CD4-positive, alpha-beta memory T cell (primary cell): ENCODE data around the gene ARPC2. TPM values are rescaled to one million over a fixed set of nuclear protein-coding genes. Genes with fewer than 3 reads are reported as not detected.
A peak's percentile ranks its signal among the peaks of the same experiment; 100 is the strongest.
"Not testable (repeated sequence)": the region's sequence is repeated elsewhere in the genome, so short reads cannot be mapped to it uniquely, and the experiment has no call there.

Experiments used
- CTCF ChIA-PET: fragments of 350-600 bp; sonication (Branson Sonifier 250); formaldehyde crosslinking; loops from one replicate; lab custom pipeline; 2021; ENCODE audit warnings: inconsistent platforms; ENCODE audit not compliant: partially characterized antibody; lab: Charles Lee
- POLR2A ChIA-PET: fragments of 350-600 bp; sonication (Branson Sonifier 250); formaldehyde crosslinking; loops from one replicate; lab custom pipeline; 2021; ENCODE audit not compliant: partially characterized antibody; lab: Charles Lee
- DNase-seq, 5 donors: peaks; one replicate each; pipeline versions ENCODE4 v3.0.0 to v3.0.0-alpha.2; 2020 to 2022; ENCODE audit warnings: mixed read lengths in 1 of 5
- H3K27ac ChIP-seq: one replicate; pipeline ENCODE4 v1.7.0; 2013; ENCODE audit warnings: low read depth, low read length
- H3K27me3 ChIP-seq: 2 replicates; pipeline ENCODE4 v1.7.0; 2013; ENCODE audit warnings: mild to moderate bottlenecking, low read length, moderate library complexity; ENCODE audit not compliant: insufficient read depth
- H3K36me3 ChIP-seq: 2 replicates; pipeline ENCODE4 v1.7.0; 2013; ENCODE audit warnings: mild to moderate bottlenecking, low read length, moderate library complexity; ENCODE audit not compliant: insufficient read depth
- H3K4me1 ChIP-seq: 2 replicates; pipeline ENCODE4 v1.7.0; 2013; ENCODE audit warnings: mild to moderate bottlenecking, low read length, moderate library complexity; ENCODE audit not compliant: insufficient read depth
- H3K4me3 ChIP-seq, 2 donors: one replicate each; pipeline ENCODE4 v1.7.0; 2013; ENCODE audit warnings: low read length in 2 of 2, mild to moderate bottlenecking in 1 of 2
- H3K9me3 ChIP-seq, 2 donors: one replicate each; pipeline ENCODE4 v1.7.0; 2013; ENCODE audit warnings: low read length in 2 of 2, control low read depth in 1 of 2; ENCODE audit not compliant: control insufficient read depth in 1 of 2
- H3K27ac Mint-ChIP-seq, 7 donors: one replicate each; pipeline ENCODE4 v1.8.0; 2020 to 2021; ENCODE audit warnings: mixed read lengths in 7 of 7, mild to moderate bottlenecking in 6 of 7, inconsistent platforms in 3 of 7, moderate library complexity in 3 of 7
- H3K27me3 Mint-ChIP-seq, 2 donors: one replicate each; pipeline ENCODE4 v1.8.0; 2020 to 2021; ENCODE audit warnings: mixed read lengths in 2 of 2
- H3K36me3 Mint-ChIP-seq, 2 donors: one replicate each; pipeline ENCODE4 v1.8.0; 2020 to 2021; ENCODE audit warnings: mixed read lengths in 2 of 2, inconsistent platforms in 1 of 2, mild to moderate bottlenecking in 1 of 2
- H3K4me1 Mint-ChIP-seq, 4 donors: one replicate each; pipeline ENCODE4 v1.8.0; 2020 to 2021; ENCODE audit warnings: mixed read lengths in 4 of 4, mild to moderate bottlenecking in 1 of 4
- H3K4me3 Mint-ChIP-seq, 8 donors: one replicate each; pipeline ENCODE4 v1.8.0; 2020 to 2021; ENCODE audit warnings: mixed read lengths in 8 of 8, mild to moderate bottlenecking in 7 of 8, moderate library complexity in 6 of 8, inconsistent platforms in 3 of 8
- H3K9me3 Mint-ChIP-seq, 8 donors: one replicate each; pipeline ENCODE4 v1.8.0; 2020 to 2021; ENCODE audit warnings: mixed read lengths in 8 of 8, mild to moderate bottlenecking in 5 of 8, inconsistent platforms in 3 of 8, moderate library complexity in 1 of 8
- intact Hi-C: fragments of 100-400 bp; cut with micrococcal nuclease; formaldehyde crosslinking; loops from one replicate; pipeline ENCODE4 v1.15.1; 2023
- polyA plus RNA-seq, 2 donors: library from polyadenylated mRNA; unstranded; fragments of 300-500 nt; fragmentation: Illumina TruSeq; gene quantifications; one replicate each; pipeline ENCODE4 v1.2.3, GENCODE V29; 2021
- total RNA-seq, 2 experiments: library from RNA; stranded (reverse); gene quantifications; one replicate each; pipeline ENCODE4 v1.2.3, GENCODE V29; 2021

Gene ARPC2
- total RNA-seq = 100 to 1,000 TPM; 412 to 414 TPM
- 1,000 to 10,000 TPM in 1 of 2 donors, 100 to 1,000 TPM in 1; 843 to 1,042 TPM for polyA plus RNA-seq

DNA sequence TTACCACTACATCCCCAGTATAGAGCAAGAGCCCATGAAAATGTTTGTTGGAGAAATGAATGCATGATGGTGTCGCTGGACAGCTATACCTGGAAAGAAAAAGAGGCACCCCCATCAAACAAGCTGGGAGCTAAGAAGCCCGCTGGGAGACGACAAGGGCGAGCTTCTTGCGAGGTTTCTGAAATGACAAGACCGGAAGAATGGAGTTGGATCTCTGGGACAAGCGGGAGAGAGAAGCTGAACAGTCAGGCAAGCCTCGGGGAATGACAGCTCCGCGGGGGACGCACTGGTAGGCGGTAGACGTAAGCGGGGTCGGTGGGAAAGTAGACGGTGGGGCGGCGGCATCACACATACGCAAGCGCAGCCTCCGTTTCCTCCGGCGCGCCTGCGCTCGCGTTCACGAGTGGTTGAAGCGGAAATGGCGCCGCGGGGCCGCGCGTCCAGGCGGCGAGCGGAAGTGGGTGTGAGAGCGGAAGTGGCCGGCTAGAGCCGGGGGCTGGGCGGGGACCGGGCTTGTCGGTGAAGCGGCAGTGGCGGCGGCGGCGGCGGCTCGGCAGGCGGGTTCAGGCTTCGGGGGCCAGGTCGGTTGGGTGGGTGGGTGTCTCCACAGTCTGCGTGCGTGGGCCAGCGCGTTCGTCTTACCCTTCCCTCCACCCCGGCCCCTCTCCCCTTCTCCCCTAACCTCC, at the start of gene ARPC2:
TSS of gene ARPC2 (plus strand) at position 516 of the 686 bp plus-strand sequence. CDS start 282 bp downstream, outside the sequence.
- peak within 1 kb of the TSS; percentile 93 for H3K27ac ChIP-seq
- POLR2A ChIA-PET = interaction anchor here (0.7 to 7.0 kb wide), 13 partner anchors 10 to 990 kb away, joined by 3 to 144 read pairs (median 4); partner anchors contain the start of genes AAMP, PNKD and ZFAND2B
- intact Hi-C loops = loop anchor here (1.0 to 2.0 kb wide), 4 partner anchors 31 to 352 kb away; partner anchors contain the start of genes AAMP, CNOT9, CTDSP1 and PNKD
- H3K4me3 Mint-ChIP-seq = peak within 1 kb of the TSS; percentile 89 to 98 (median 96)
- CTCF ChIA-PET = interaction anchor here (0.9 to 8.4 kb wide), 6 partner anchors 13 to 56 kb away, joined by 3 to 67 read pairs (median 6); partner anchors contain the start of genes AAMP and PNKD
- peak within 1 kb of the TSS; percentile 85 to 97 for H3K4me3 ChIP-seq
- H3K27me3 Mint-ChIP-seq = no peaks in the 10 kb centered on the region
- peaks cover 23 to 39% of the 10 kb centered on the region in 2 donors for H3K36me3 Mint-ChIP-seq
- no peaks in the 10 kb centered on the region for H3K9me3 Mint-ChIP-seq
- H3K36me3 ChIP-seq = peaks cover 6% of the 10 kb centered on the region
- DNase-seq = peak; percentile 92 to 97 (median 96)
- peak within 1 kb of the TSS; percentile 93 to 99 (median 97) for H3K27ac Mint-ChIP-seq
- H3K4me1 ChIP-seq = peaks cover 39% of the 10 kb centered on the region
- H3K4me1 Mint-ChIP-seq = peaks cover 28 to 52% (median 38%) of the 10 kb centered on the region in 4 donors
- no peaks in the 10 kb centered on the region for H3K27me3 ChIP-seq
- H3K9me3 ChIP-seq = no peaks in the 10 kb centered on the region

- H3K27ac ChIP-seq = no peak overlapping the region
- no peaks in the 10 kb centered on the region for H3K27me3 ChIP-seq
- intact Hi-C loops = loop anchor here (5.0 kb wide), 1 partner anchor 679 kb away; no protein-coding TSS in a partner anchor
- Mint-ChIP-seq H3K9me3 (no peaks in the 10 kb centered on the region), H3K36me3 (peaks cover 0 to 5% of the 10 kb centered on the region in 2 donors), H3K27ac (no peak overlapping the region), H3K4me1 (peaks cover 19 to 41% (median 30%) of the 10 kb centered on the region in 4 donors), H3K4me3 (peak overlapping the region in 3 of 8 donors; percentile 4 to 50 (median 37)), H3K27me3 (peaks cover 2 to 6% of the 10 kb centered on the region in 2 donors)
- DNase-seq = no peak
- H3K4me3 ChIP-seq = no peak overlapping the region
- ChIA-PET CTCF (interaction anchor here (0.8 to 2.0 kb wide), 9 partner anchors 10 to 102 kb away, joined by 3 to 6 read pairs (median 4); partner anchors contain the start of genes AAMP and PNKD), POLR2A (interaction anchor here (1.2 to 1.7 kb wide), 2 partner anchors 28 to 49 kb away, joined by 3 to 6 read pairs; partner anchors contain the start of gene ARPC2)
- no peaks in the 10 kb centered on the region for H3K9me3 ChIP-seq
- no peaks in the 10 kb centered on the region for H3K36me3 ChIP-seq
- H3K4me1 ChIP-seq = peaks cover 30% of the 10 kb centered on the region
Observed at GRCh38 chr2:218168016-218168415, 49.0 kb upstream of the ARPC2 start.

DNA sequence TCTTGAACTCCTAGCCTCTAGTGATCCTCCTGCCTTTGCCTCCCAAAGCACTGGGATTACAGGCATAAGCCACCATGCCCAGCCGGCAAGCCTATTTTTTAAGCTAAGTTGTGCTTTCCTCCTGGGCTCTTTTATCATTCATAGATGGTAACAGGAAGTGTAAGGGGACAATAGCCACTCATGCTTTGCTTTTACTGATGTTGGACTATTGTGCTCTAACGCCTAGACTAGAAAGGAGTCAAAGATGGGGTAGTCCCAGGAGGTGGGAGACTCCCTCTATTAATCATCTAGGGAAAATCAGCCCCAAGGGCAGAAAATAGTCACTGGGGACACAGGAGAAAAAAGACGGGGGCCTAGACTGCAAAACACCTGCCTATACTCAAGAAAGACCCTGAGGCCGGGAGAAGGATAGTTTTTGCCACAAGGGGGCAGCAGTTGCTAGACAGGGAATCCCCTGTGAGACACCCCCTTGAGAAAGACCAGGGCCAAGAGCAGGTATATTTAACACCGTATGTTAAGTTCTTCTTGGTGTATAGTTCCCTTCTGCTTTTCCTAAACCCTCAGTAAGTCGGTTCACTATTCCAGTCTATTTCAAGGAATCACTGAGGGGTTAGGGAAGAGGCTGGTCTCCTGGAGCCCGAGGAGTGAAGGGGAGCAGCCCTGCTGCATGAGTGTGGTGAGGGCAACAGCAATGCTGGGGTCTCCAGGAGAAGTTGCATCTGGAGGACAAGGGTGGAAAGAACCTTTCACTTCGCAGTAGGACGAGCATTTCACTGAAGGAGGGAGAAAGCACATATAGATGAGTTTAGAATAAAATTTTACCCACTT, 48.1 kb upstream of the ARPC2 start:
- Mint-ChIP-seq H3K36me3 (peaks cover 0 to 5% of the 10 kb centered on the region in 2 donors), H3K9me3 (no peaks in the 10 kb centered on the region), H3K4me3 (peak overlapping the region in 1 of 8 donors; percentile 26), H3K27ac (peak overlapping the region in 4 of 7 donors; percentile 10 to 67 (median 38)), H3K27me3 (peaks cover 2 to 6% of the 10 kb centered on the region in 2 donors), H3K4me1 (peaks cover 19 to 41% (median 30%) of the 10 kb centered on the region in 4 donors)
- DNase-seq = peak; percentile 47 to 65 (median 52)
- no peaks in the 10 kb centered on the region for H3K27me3 ChIP-seq
- H3K9me3 ChIP-seq = no peaks in the 10 kb centered on the region
- intact Hi-C loops = loop anchor here (1.0 to 5.0 kb wide), 2 partner anchors 88 to 678 kb away; no protein-coding TSS in a partner anchor
- no peak overlapping the region for H3K27ac ChIP-seq
- peaks cover 30% of the 10 kb centered on the region for H3K4me1 ChIP-seq
- H3K4me3 ChIP-seq = no peak overlapping the region
- CTCF ChIA-PET = interaction anchor here (0.9 to 2.0 kb wide), 8 partner anchors 9 to 101 kb away, joined by 3 to 6 read pairs (median 4); partner anchors contain the start of genes AAMP and PNKD
- no peaks in the 10 kb centered on the region for H3K36me3 ChIP-seq
- POLR2A ChIA-PET = interaction anchor here (1.2 kb wide), 1 partner anchor 48 kb away, joined by 3 read pairs; the partner anchor contains the start of gene ARPC2

GRCh38 chr2:218169757-218170546, 47.0 kb upstream of the ARPC2 start:
- Mint-ChIP-seq H3K27me3 (peaks cover 2 to 6% of the 10 kb centered on the region in 2 donors), H3K4me1 (peaks cover 19 to 41% (median 30%) of the 10 kb centered on the region in 4 donors), H3K4me3 (peak overlapping the region in 1 of 8 donors; percentile 61), H3K9me3 (no peaks in the 10 kb centered on the region), H3K36me3 (no peaks in the 10 kb centered on the region), H3K27ac (no peak overlapping the region)
- intact Hi-C loops = loop anchor here (1.0 to 5.0 kb wide), 2 partner anchors 87 to 677 kb away; no protein-coding TSS in a partner anchor
- CTCF ChIA-PET = interaction anchor here (0.9 to 1.3 kb wide), 3 partner anchors 10 to 89 kb away, joined by 3 to 4 read pairs (median 3); no protein-coding TSS in a partner anchor
- no peak for DNase-seq
- no peak overlapping the region for H3K27ac ChIP-seq
- no peaks in the 10 kb centered on the region for H3K9me3 ChIP-seq
- POLR2A ChIA-PET = no interaction called here
- no peak overlapping the region for H3K4me3 ChIP-seq
- H3K27me3 ChIP-seq = no peaks in the 10 kb centered on the region
- H3K4me1 ChIP-seq = peaks cover 30% of the 10 kb centered on the region
- H3K36me3 ChIP-seq = no peaks in the 10 kb centered on the region

DNA sequence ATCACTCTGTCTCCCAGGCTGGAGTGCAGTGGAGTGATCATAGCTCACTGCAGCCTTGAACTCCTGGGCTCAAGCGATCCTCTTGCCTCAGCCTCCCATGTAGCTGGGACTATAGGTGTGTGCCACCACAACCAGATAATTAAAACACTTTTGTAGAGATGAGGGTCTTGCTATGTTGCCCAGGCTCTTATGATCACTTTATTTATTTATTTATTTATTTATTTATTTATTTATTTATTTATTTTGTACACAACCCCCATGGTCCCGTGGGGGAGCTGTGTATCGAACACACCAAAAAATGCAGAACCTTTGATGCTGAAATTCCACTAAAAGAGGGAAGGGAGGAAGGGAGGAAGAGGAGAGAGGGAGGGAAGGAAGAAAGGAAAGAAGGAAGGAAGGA, 45.2 kb upstream of the ARPC2 start:
- H3K27me3 ChIP-seq, H3K27ac ChIP-seq, DNase-seq, H3K9me3 Mint-ChIP-seq, intact Hi-C loops, H3K4me3 Mint-ChIP-seq, H3K27me3 Mint-ChIP-seq, H3K9me3 ChIP-seq, H3K27ac Mint-ChIP-seq, H3K4me3 ChIP-seq, H3K36me3 ChIP-seq, H3K36me3 Mint-ChIP-seq: not testable (repeated sequence)
- peaks cover 21% of the 10 kb centered on the region for H3K4me1 ChIP-seq
- CTCF ChIA-PET = interaction anchor here (1.2 to 1.5 kb wide), 2 partner anchors 9 to 17 kb away, joined by 4 to 5 read pairs; no protein-coding TSS in a partner anchor
- H3K4me1 Mint-ChIP-seq = peaks cover 15 to 29% (median 21%) of the 10 kb centered on the region in 4 donors
- POLR2A ChIA-PET = interaction anchor here (0.7 kb wide), 1 partner anchor 101 kb away, joined by 3 read pairs; no protein-coding TSS in a partner anchor

- no peak overlapping the region for H3K4me3 Mint-ChIP-seq
- H3K4me1 ChIP-seq = peaks cover 10% of the 10 kb centered on the region
- H3K36me3 ChIP-seq = no peaks in the 10 kb centered on the region
- H3K4me3 ChIP-seq = no peak overlapping the region
- no peaks in the 10 kb centered on the region for H3K36me3 Mint-ChIP-seq
- DNase-seq = no peak
- CTCF ChIA-PET = interaction anchor here (1.1 to 1.5 kb wide), 2 partner anchors 15 to 16 kb away, joined by 3 to 5 read pairs; no protein-coding TSS in a partner anchor
- H3K4me1 Mint-ChIP-seq = peaks cover 8 to 18% (median 11%) of the 10 kb centered on the region in 4 donors
- intact Hi-C loops = no loop called here
- H3K9me3 ChIP-seq = no peaks in the 10 kb centered on the region
- H3K27me3 ChIP-seq = no peaks in the 10 kb centered on the region
- POLR2A ChIA-PET = no interaction called here
- H3K9me3 Mint-ChIP-seq = no peaks in the 10 kb centered on the region
- no peak overlapping the region for H3K27ac ChIP-seq
- H3K27me3 Mint-ChIP-seq = peaks cover 2 to 6% of the 10 kb centered on the region in 2 donors
- no peak overlapping the region for H3K27ac Mint-ChIP-seq
Observed at GRCh38 chr2:218172845-218173244, 44.1 kb upstream of the ARPC2 start.
